Measurements from ENCODE around the gene TNRC6A.
"Not testable (repeated sequence)": the region's sequence is repeated elsewhere in the genome, so short reads cannot be mapped to it uniquely, and the experiment has no call there.

DNA sequence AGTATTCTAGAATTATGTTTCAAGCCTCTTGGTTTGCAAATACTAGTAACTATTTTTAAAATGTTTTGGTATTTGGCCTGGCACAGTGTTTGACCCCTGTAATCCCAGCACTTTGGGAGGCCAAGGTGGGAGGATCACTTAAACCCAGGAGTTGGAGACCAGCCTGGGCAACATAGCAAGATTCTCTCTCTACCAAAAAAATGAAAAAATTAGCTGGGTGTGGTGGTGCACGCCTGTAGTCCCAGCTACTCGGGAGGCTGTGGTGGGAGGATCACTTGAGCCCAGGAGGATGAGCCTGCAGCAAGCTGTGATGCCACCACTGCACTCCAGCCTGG is 115.5 kb downstream of the TNRC6A start:
- TF ChIP-seq, protein P1, sequence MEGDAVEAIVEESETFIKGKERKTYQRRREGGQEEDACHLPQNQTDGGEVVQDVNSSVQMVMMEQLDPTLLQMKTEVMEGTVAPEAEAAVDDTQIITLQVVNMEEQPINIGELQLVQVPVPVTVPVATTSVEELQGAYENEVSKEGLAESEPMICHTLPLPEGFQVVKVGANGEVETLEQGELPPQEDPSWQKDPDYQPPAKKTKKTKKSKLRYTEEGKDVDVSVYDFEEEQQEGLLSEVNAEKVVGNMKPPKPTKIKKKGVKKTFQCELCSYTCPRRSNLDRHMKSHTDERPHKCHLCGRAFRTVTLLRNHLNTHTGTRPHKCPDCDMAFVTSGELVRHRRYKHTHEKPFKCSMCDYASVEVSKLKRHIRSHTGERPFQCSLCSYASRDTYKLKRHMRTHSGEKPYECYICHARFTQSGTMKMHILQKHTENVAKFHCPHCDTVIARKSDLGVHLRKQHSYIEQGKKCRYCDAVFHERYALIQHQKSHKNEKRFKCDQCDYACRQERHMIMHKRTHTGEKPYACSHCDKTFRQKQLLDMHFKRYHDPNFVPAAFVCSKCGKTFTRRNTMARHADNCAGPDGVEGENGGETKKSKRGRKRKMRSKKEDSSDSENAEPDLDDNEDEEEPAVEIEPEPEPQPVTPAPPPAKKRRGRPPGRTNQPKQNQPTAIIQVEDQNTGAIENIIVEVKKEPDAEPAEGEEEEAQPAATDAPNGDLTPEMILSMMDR (conservative IDR thresholded peaks at IDR 0.05) = not testable (repeated sequence)
- not testable (repeated sequence) for TF ChIP-seq EZH2 (IDR thresholded peaks at IDR 0.05; ENCODE audit: low read depth)
